Calu3 (cell line): ENCODE results near the gene MTCL3.

Source experiments
- BruUV-seq: library from RNA; stranded (reverse); fragments of 400-500 nt; replicated peaks from 2 replicates; lab custom pipeline; 2021; lab: Mats Ljungman, UMichigan
- CTCF ChIA-PET: fragments of 300-600 bp; sonication (Branson Sonifier 250); formaldehyde crosslinking; loops from one replicate; lab custom pipeline; 2022; ENCODE audit warnings: antibody characterized with exemption; lab: Charles Lee
- DNase-seq: peaks from one replicate; pipeline ENCODE4 v3.0.0; 2022
- H3K27ac Mint-ChIP-seq: one replicate; pipeline ENCODE4 v1.8.0; 2022; ENCODE audit warnings: mixed read lengths; ENCODE audit not compliant: unreplicated experiment
- H3K27me3 Mint-ChIP-seq: one replicate; pipeline ENCODE4 v1.8.0; 2022; ENCODE audit warnings: mixed read lengths; ENCODE audit not compliant: unreplicated experiment
- H3K36me3 Mint-ChIP-seq: one replicate; pipeline ENCODE4 v1.8.0; 2022; ENCODE audit warnings: mild to moderate bottlenecking, moderate library complexity, mixed read lengths; ENCODE audit not compliant: insufficient read depth, unreplicated experiment
- H3K4me1 Mint-ChIP-seq: one replicate; pipeline ENCODE4 v1.8.0; 2022; ENCODE audit warnings: mild to moderate bottlenecking, low read depth, mixed read lengths; ENCODE audit not compliant: unreplicated experiment
- H3K4me3 Mint-ChIP-seq: one replicate; pipeline ENCODE4 v1.8.0; 2022; ENCODE audit warnings: mild to moderate bottlenecking, low read depth, moderate library complexity, mixed read lengths; ENCODE audit not compliant: unreplicated experiment
- H3K9me3 Mint-ChIP-seq: one replicate; pipeline ENCODE4 v1.8.0; 2022; ENCODE audit warnings: low read depth, mixed read lengths; ENCODE audit not compliant: unreplicated experiment
- CTCF ChIP-seq: fragments of 200-600 bp; IDR thresholded peaks from one replicate; pipeline ENCODE4 v1.8.0; 2022; ENCODE audit warnings: antibody characterized with exemption; ENCODE audit not compliant: unreplicated experiment
- intact Hi-C: fragments of 100-400 bp; cut with micrococcal nuclease; formaldehyde crosslinking; loops from one replicate; pipeline ENCODE4 v1.10.0; 2022; ENCODE audit not compliant: unreplicated experiment

MTCL3 gene

GRCh38 chr6:127460465-127460864 lies 58.7 kb downstream of the MTCL3 start:
- Mint-ChIP-seq H3K27me3 (no peaks in the 10 kb centered on the region), H3K9me3 (no peaks in the 10 kb centered on the region), H3K4me3 (no peak overlapping the region), H3K4me1 (no peaks in the 10 kb centered on the region), H3K27ac (no peak overlapping the region), H3K36me3 (no peaks in the 10 kb centered on the region)
- no peak for DNase-seq
- CTCF ChIA-PET, result no interaction called here
- no peak for TF ChIP-seq CTCF
- BruUV-seq, result no TSS peak
- intact Hi-C loops, result no loop called here

- no peak for DNase-seq
- H3K27ac Mint-ChIP-seq, result no peak within 1 kb of the TSS
- BruUV-seq, result no TSS peak
- intact Hi-C loops, result no loop called here
- H3K4me3 Mint-ChIP-seq, result no peak within 1 kb of the TSS
- no peaks in the 10 kb centered on the region for H3K27me3 Mint-ChIP-seq
- H3K36me3 Mint-ChIP-seq, result no peaks in the 10 kb centered on the region
- no peaks in the 10 kb centered on the region for H3K4me1 Mint-ChIP-seq
- CTCF ChIA-PET, result interaction anchor here (0.8 to 1.0 kb wide), 2 partner anchors 22 to 80 kb away, joined by 3 read pairs; no protein-coding TSS in a partner anchor
- H3K9me3 Mint-ChIP-seq, result no peaks in the 10 kb centered on the region
- no peak for TF ChIP-seq CTCF
These were observed 59.9 kb downstream of the MTCL3 start, which contains the start of gene KIAA0408 for GRCh38 chr6:127459231-127459641. Gene KIAA0408 (minus strand): TSS chr6:127459389. CDS start chr6:127453981, 5,408 bp downstream.

GRCh38 chr6:127458817-127459216 lies 60.3 kb downstream of the MTCL3 start:
- Mint-ChIP-seq H3K4me1 (no peaks in the 10 kb centered on the region), H3K36me3 (no peaks in the 10 kb centered on the region), H3K27me3 (no peaks in the 10 kb centered on the region), H3K4me3 (no peak overlapping the region), H3K27ac (no peak overlapping the region), H3K9me3 (no peaks in the 10 kb centered on the region)
- no peak for DNase-seq
- CTCF ChIA-PET, result interaction anchor here (0.8 to 1.2 kb wide), 3 partner anchors 22 to 80 kb away, joined by 3 read pairs; no protein-coding TSS in a partner anchor
- no TSS peak for BruUV-seq
- intact Hi-C loops, result no loop called here
- TF ChIP-seq CTCF, result no peak

GRCh38 chr6:127458222-127458621 lies 60.9 kb downstream of the MTCL3 start:
- Mint-ChIP-seq H3K4me3 (no peak overlapping the region), H3K36me3 (no peaks in the 10 kb centered on the region), H3K27me3 (no peaks in the 10 kb centered on the region), H3K9me3 (no peaks in the 10 kb centered on the region), H3K4me1 (no peaks in the 10 kb centered on the region), H3K27ac (no peak overlapping the region)
- BruUV-seq, result no TSS peak
- CTCF ChIA-PET, result interaction anchor here (1.2 kb wide), 1 partner anchor 23 kb away, joined by 3 read pairs; no protein-coding TSS in a partner anchor
- no peak for TF ChIP-seq CTCF
- DNase-seq, result no peak
- intact Hi-C loops, result no loop called here
